Myocyte (in vitro differentiated cells): Measurements from ENCODE around the gene PLEKHG5. TPM values are rescaled to one million over a fixed set of nuclear protein-coding genes. Genes with fewer than 3 reads are reported as not detected.
"Not testable (repeated sequence)": the region's sequence is repeated elsewhere in the genome, so short reads cannot be mapped to it uniquely, and the experiment has no call there.

ENCODE experiments used
- DNase-seq: peaks from one replicate; pipeline ENCODE4 v3.0.0-alpha.2; 2012; ENCODE audit warnings: low read depth
- total RNA-seq: library from RNA; depleted of rRNA; stranded (reverse); fragments of >200 nt; gene quantifications from 2 replicates; pipeline ENCODE4 v1.2.3, GENCODE V29; 2014

The PLEKHG5 gene
- total RNA-seq, 1 donor from 2014 or later = 52.4 TPM

DNA sequence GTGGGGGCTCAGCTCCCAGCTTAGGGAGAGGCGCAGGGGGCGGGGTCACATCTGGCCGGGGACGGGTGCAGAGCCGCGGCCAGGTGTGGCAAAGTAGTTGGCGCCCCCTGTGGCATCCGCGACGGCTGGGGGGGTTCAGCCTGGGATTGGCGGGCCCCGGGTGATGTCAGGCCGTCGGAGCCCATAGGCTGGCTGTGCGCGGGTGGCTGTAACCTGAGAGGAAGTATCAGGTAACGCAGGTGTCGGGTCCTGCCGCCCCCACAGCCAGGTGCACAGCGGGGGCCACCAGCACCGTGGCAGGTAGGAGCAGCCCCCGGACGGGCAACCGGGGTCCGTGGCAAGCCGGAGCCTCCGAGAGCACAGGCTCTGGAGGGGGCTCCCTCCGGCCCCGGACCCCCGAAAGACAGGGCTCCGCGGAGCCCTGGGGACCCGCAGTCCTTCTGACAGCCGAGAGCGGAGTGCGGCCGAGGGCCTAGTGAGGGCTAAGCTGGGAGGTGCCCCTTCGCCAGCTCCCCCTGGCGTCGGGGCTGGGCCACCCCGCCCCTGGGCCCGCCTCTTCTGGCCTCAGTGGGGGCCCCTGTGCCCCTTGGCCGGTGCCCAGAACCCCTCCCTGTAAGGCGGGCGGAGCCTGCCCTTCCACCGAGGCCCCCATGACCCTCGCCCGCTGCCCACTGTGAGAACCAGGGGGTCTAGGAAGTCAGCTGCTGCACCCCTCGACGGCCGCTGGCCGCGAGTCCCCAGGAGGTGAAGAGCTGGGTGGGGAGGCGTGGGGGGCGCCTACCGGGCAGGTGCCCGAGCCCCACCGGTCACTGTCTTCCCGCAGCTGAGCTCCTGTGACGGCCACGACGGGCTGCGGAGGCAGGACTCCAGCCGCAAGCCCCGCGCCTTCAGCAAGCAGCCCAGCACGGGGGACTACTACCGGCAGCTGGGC is 43.4 kb downstream of the PLEKHG5 start:
- no peak for DNase-seq

DNA sequence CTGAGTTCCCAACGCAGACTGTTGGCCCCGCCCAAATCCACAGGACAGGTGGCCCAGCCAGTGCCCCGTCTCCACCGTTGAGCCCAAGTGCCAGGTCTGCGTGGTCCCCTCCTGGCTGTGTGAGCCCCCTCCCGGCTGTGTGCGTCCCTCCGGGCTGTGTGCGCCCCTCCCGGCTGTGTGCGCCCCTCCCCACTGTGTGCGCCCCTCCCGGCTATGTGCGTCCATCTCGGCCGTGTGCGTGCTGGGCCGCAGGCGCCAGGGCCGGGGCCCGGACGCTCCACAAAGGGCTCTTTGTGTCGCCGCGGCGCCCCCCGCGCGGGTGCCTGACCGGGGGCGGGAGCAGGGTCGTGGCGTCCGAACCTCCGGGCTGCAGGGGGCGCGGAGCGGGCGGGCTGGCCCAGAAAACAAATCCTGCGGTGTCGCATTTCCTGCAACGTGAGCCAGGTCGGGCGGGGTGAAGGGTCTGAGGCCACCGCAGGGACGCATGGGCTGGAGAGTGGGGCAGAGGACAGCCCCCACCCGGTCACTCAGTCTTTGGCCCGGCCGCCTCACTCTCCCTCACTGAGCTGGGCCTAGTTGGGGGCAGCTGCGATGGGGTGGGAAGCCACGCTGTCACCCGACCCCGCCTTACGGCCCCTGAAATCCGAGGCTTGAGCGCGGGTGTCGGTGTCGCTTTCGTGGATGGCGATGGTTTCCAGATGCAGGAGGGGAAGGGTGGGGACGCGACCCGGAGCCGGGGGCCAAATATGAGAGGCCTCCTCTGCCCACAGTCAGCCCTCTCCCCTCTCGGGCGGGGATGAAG is 44.2 kb downstream of the PLEKHG5 start:
- no peak for DNase-seq

- DNase-seq = no peak
Measured at GRCh38 chr1:6446665-6447015, 44.8 kb downstream of the PLEKHG5 start.

GRCh38 chr1:6445929-6446328 is 45.5 kb downstream of the PLEKHG5 start:
- not testable (repeated sequence) for DNase-seq

DNA sequence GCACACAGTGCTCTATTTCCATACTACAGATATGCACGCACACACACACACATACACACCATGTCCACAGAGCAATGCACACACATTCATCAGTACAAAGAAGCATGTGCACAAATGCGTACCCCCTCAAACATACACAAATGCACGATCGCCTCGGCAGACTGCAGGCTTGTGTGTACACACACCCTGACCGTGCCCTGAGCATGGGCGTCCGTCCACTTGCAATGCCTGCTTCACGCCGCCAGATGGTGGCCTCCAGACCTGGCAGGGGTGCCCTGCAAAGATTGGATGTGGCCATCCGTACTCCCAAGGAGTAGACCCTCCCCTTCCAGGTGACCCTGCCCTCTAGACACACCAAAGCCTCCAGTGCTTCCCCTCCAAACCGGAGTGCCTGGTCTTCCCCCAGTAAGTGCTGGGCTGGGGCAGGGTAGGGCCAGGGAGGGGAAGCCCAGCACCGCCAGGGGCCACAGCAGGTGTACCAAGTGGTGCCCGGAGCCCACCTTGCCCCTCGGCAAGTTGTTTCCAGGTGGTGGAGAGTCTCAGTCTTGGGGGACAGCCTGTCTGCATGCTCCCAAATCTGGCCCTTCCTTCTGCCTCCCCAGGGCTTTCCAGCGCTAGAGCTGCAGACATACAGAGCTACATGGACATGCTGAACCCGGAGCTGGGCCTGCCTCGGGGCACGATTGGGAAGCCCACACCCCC is 46.3 kb downstream of the PLEKHG5 start:
- peak; percentile 60 for DNase-seq

GRCh38 chr1:6444377-6444776 is 47.1 kb downstream of the PLEKHG5 start:
- no peak for DNase-seq

DNA sequence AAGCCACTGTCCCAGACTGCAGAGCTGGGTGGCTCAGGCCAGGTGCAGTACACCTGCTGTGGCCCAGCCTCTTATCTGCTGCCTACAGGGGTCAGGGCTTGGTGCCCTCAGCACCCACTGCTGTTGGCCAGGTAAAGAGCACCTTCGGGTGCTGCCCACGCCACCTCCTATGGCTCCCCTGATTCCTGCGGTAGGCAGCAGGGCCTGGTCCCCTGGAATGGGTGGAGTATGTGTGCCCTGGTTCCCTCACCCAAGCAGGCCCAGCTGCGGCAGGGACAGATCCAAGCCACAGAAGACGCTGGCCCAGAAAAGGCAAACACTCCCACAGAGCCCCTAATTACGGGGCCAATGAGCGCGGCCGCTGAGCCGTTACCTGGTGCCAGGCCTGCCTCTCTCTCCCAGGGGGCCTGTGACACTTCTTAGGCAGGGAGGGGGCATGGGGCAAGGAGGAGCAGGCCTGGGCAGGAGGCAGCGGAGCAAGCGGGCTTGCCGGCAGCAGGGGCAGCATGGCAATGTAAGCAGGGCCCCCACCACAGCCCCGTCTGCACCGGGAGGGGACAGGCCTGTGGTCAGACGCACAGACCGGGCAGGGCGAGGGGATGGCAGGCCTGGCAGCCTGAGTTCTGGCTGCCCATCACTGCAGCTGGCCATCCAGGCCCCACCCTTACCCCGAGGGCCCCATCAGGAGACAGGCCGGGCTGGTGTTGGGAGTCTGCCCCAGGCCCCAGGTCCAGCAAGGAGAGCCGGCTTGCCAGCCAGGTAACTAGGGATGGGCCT is 47.9 kb downstream of the PLEKHG5 start:
- no peak for DNase-seq

- DNase-seq = no peak
Measured at GRCh38 chr1:6441586-6441985, 49.9 kb downstream of the PLEKHG5 start.

DNA sequence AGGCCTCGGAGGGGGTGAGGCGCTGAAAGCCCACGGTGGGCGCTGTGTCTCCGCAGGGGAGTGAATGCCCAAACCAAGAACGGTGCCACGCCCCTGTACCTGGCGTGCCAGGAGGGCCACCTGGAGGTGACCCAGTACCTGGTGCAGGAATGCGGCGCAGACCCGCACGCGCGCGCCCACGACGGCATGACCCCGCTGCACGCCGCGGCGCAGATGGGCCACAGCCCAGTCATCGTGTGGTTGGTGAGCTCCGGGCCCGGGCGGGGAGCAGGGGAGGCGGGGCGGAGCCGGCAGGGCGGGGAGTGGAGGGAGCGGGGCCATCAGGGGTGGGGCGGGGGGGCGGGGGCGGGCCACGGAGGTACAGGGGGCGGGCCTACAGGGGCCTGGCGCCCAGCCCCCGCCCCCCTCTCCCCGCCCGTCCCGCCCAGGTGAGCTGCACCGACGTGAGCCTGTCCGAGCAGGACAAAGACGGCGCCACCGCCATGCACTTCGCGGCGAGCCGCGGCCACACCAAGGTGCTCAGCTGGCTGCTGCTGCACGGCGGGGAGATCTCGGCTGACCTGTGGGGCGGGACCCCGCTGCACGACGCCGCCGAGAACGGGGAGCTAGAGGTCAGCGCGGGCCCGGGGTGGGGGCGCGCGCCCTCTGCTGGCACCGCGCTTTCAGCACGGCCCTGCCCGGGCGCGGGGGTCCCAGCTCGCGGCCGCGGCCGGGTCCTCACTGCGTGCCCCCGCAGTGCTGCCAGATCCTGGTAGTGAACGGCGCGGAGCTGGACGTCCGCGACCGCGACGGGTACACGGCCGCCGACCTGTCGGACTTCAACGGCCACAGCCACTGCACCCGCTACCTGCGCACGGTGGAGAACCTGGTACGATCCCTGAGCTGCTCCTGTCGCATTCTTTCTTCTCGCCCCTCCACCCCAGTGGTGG is 51.0 kb downstream of the PLEKHG5 start:
- no peak for DNase-seq

DNA sequence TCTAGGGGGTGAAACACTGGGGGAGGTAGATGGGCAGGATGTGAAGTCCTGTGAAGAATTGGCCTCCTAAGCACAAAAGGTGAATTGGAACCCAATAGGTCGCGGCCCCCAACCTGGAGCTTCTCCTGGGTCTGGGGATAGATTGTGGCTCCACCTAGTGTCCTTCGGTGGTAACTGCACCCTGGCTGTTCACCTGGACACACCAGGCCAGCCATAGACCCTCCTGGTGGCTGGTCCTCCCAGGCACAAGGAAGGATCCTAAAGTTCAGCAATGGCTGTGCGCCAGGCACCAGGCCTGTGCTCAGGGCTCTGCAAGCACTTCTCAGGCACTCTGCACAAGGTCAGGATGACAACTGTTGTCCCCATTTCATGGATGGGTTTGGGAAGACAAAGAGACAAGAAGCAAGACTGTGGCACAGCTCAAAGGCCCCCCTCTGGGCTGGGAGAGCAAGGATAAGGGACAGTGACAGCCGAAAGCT is 53.4 kb downstream of the PLEKHG5 start:
- DNase-seq = peak; percentile 52

GRCh38 chr1:6437012-6437700 is 54.3 kb downstream of the PLEKHG5 start:
- DNase-seq = peak; percentile 77

DNA sequence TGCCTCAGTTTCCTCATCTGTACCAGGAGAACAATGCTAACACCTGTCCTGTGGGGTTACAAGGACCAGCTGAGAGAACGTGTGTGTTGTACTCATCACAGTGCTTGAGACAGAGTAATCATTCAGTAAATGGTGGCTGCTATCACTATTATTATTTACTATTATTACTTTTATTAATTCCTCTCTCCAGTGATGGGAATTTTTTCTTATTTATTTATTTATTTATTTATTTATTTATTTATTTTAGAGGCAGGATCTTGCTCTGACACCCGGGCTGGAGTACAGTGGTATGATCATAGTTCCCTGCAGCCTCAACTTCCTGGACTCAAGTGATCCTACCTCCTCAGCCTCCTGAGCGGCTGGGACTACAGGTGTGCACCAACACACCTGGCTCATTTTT is 55.2 kb downstream of the PLEKHG5 start:
- not testable (repeated sequence) for DNase-seq

GRCh38 chr1:6435547-6435946 is 55.9 kb downstream of the PLEKHG5 start:
- no peak for DNase-seq

DNA sequence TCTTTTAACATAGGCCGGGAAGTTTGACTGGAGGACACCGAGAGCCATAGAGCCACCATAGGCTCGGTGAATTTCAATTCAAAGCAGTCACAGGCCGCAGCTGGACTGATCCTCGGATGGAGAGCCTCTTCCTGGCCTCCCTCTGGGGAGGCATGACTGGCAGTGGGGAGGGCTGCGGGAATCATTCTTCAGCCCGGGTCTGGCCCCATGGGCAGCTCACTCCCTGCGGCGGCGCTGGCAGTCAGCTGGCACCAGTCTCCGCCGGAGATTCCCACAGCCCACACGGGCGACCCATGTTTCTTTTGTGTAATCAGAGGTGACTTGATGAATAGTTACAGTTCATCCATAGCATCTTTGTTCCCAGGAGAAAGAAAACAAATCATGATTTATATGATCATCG is 56.3 kb downstream of the PLEKHG5 start:
- DNase-seq = no peak

DNA sequence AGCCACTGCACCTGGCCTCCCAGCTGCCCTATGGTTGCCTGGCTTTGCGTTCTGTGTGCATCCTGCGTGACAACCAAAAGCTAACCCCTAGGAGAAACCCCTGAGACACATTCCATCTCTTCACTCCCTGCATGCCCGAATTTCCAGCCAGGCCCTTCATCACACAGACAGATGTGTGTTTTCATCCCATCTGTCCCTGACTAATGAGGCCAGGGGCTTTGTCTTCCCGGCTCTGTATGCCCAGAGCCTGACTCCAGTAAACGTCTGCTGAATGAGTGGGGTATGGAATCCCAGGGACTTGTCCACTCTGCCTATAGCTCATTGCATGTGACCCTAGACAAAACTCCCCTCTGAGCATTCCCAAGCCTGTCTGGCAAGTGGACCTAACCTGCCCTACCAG is 57.3 kb downstream of the PLEKHG5 start:
- DNase-seq = no peak

- DNase-seq = not testable (repeated sequence)
Measured at GRCh38 chr1:6431645-6432579, 59.6 kb downstream of the PLEKHG5 start.

DNA sequence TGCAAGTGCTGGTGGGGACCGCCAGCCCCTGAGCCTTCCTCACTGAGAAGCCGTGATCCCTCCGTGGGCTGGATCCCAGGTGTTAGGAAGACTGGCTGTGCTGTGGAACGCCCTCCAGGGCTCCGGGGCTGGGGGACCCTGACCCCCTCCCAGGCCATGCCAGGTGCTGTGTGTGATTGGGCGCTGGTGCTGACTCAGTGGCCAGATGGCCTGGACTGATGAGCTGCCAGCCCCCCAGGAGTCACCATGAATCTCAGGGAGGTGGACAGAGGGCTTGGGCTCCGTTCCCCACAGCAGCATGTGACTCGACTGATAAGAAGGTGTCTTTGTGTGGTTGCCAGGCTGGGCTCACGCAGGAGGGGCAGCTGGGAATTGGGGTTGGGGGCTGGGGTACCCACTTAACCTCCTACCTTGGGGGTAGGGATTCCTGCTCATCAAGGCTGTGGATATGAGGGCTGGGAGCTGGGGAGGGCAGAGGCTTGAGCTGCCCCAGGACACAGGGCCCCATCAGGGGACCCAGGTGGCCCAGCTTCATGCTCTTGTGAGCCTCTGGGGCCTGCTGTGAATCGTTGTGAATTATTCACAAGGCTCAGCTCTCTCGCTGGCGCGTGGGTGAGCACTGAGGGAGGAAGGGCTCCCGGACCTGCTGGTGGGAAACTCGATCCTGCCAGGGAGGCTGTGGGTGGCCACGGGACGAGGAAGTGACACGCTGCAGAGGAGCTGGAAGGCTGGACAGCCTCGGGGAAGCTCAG is 61.6 kb downstream of the PLEKHG5 start:
- DNase-seq = not testable (repeated sequence)
